ENCODE results near the gene C1orf53.
"Not testable (repeated sequence)": the region's sequence is repeated elsewhere in the genome, so short reads cannot be mapped to it uniquely, and the experiment has no call there.

Gene C1orf53

DNA sequence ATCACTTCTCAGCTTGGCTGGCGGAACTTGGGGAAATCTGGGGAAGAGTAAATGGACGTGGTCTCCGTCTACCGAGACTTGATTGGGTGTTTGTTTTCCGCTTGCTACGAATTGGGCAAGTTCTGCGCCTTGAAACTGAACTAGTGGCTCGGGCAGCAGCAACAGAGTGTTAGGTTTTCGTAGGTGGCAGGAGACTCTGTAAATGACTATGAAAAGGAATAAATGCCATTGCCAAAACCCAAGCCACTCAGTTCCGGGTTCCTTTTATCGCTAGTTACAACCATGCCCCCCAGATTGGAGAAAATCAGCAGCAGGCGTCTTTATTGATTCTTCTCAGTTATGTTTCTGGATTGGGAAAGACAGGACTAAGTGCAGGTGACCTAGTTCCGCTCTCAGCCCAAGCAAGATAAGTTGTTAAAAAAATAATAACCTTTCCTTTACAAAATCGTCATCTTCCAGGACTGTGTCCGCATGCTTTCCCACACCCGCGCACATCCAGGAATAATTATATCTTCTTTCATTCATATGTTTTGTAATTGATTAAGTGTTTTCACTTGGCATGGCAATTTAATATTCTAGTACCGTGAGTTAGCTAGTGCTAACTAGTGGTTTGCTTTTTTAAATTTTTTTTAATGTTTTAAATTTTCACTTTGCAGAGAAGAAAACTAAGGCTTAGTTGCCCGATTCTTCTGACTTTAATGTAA lies 18.1 kb downstream of the C1orf53 start:
- no peak for FAIRE-seq

DNA sequence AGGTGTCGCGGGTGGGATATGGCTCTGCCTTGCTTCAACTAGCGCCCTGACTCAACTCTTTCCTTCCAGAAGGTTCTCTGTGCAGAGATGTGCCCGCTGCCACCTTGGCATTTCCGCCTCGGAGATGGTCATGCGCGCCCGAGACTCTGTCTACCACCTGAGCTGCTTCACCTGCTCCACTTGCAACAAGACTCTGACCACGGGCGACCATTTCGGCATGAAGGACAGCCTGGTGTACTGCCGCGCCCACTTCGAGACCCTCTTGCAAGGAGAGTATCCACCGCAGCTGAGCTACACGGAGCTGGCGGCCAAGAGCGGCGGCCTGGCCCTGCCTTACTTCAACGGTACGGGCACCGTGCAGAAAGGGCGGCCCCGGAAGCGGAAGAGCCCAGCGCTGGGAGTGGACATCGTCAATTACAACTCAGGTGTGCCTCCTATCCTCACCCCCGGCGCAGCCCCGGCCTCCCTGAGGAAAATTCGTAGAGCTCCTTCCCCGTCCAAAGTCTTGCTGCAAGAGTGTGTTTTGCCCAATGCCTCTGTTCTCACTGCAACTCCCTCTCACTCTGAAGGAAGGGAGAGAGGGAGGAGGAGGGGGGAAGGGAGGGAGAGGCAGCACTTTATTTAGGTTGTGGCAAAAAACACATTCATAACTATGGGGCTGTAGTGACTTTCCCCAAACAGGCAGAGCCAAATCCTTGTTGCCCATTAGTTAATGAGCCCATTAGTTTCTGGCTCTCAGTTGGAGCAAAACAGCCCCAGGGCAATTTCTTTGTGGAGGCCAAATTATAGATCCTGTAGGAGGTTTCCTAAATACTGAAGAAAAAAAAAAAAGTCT lies 19.0 kb downstream of the C1orf53 start:
- no peak for DNase-seq (ENCODE audit: low spot score)
- FAIRE-seq: no peak

More for the DNA sequence above, 18.1 kb downstream of the C1orf53 start:
- DNase-seq (ENCODE audit: low spot score): no peak

DNA sequence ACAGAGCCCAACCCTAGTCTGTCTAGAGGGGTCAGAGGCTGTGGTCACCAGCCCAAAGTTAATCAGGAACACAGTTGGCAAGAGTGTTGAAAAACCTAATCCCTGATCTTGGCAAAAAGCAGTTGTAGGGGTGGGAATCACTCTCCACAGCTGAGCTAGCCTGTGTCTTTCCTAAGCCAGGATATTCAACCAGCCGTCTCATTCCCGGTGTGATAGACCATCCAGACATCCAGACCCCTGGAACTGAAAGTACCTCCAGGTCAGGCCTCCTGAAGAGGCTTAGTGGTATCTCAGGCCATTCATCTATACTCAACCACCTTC lies 19.6 kb downstream of the C1orf53 start:
- no peak for FAIRE-seq
- DNase-seq (ENCODE audit: low spot score): no peak

DNA sequence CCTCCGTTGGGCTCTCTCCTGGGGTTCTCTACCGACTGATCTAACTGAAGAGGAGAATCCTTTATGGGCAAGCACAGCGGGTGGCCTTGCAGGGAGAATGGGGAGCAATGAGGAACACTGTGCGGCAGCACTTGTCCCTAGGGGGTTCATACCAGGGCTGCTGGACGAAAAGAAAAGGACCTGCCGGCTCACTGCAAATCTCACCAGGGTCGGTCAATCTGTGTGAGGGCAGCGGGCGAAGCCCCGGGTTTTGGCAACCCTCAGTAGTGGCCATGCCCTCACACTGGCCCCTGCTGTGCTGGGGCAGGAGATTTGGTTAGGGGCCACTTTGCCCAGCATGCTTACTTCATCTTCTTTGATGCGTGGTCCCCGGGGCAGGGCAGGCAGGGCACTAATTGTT lies 20.6 kb downstream of the C1orf53 start:
- DNase-seq (ENCODE audit: low spot score) (no peak), FAIRE-seq (no peak)

DNA sequence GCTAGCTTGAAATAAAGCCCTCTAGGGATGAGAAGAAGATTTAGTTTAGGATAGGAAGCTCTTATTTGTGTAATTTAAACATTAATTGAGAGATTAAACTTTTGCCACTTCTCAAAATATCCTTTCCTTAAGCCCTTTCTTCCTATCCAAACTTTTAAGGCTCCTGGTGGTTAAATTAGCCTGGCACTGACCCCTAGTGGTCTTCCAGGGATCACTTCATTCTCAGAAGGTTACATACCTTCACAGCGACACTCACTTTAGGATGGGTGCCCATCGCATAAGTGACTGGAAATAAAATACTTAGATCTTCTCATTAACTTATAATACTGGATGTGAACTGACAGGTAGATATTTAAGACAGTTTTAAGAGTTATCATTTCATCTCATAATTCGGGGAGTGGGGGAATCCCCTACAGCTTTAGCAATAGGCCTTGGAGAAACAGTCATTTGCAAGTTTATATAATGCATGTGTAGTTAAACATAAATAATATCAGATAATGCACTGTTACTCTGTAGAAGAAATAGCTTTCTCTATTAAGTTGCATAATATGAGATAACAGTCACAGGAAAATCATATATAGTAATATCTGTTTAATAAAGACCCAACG lies 22.2 kb downstream of the C1orf53 start:
- FAIRE-seq (peak; percentile 57), DNase-seq (ENCODE audit: low spot score) (peak; percentile 39)

DNA sequence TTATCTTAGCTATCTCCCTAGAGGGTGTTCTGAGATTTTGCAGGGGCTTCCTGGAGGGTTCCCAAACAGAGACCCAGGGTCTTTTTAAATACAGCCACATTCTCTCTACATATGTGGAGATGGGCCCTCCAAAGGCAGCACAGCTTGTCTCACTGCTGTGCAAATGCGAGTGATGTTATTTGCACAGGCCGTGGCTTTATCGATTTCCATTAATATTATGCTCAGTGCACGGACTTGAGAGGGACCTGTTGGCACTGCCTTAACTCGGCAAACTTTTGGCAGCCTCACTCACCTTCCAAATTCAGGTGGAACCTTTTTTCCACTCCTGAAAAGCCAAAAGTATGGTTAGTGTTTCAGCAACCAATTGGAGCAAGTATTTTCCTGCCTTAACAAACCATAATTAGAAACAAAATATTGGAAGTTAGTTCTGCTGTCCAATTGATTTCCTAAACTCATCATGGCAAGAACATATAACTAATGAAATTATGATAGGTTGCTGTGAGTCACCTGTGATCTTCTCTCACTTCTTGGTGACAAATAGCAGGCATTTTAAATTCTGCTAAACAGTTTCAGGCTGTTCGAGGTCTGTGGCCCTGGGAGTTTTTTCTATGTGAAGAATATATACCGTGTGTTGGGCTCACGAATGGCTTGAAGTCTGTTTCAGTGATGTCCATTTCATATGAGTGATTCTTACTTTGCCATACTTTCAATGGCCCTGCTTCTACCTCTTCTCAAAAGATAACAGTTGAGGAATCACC lies 25.7 kb downstream of the C1orf53 start:
- no peak for FAIRE-seq
- no peak for DNase-seq (ENCODE audit: low spot score)

DNA sequence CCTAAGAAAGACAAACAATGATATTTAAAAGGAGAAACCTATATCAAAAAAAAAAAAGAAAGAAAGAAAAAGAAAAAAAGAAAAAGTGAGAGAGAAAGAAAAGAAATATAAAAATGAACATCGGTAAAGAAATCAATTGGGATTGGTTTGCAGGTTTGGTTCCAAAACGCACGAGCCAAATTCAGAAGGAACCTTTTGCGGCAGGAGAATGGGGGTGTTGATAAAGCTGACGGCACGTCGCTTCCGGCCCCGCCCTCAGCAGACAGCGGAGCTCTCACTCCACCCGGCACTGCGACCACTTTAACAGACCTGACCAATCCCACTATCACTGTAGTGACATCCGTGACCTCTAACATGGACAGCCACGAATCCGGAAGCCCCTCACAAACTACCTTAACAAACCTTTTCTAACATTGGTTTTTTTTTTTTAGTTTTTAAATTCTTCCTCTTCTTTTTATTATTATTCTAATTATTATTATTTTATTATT lies 26.5 kb downstream of the C1orf53 start:
- no peak for DNase-seq (ENCODE audit: low spot score)
- no peak for FAIRE-seq

DNA sequence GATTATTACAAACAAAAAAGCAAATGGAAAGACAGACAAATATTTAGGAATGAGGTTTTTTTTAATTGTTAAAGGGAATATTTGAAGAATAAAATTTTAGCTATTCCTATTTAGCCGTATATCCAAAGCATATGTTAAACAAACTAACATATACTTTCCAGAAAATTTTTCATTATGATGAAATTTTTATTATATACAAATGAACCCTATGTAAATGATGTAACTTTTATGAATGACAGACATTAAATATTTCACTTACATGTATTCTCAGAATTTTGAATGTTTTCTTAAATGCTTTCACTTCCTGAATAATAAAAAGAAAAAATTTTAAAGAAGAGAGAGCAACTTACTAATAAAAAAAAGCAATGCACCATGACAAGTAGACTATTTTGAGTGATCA lies 30.6 kb downstream of the C1orf53 start:
- no peak for DNase-seq (ENCODE audit: low spot score)
- FAIRE-seq: peak; percentile 4

DNA sequence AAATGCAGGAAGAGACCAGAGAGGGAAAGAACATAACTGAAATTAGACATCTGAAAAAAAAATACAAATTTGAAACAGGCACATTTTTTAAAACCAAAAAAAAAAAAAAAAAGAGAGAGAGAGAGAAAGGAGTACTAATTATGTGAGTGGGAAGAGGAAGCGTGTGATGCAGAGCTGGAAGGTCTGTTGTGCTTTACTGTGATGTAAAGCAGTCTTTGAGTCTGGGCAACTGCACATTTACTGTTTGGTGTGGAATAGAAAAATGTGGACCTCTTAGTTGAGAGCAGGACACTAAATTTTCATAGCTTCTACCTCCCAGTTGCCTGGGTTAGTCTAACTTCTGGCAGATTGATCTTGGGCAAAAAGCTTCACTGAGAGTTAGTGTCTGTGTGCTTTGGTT lies 31.2 kb downstream of the C1orf53 start:
- no peak for FAIRE-seq
- no peak for DNase-seq (ENCODE audit: low spot score)

DNA sequence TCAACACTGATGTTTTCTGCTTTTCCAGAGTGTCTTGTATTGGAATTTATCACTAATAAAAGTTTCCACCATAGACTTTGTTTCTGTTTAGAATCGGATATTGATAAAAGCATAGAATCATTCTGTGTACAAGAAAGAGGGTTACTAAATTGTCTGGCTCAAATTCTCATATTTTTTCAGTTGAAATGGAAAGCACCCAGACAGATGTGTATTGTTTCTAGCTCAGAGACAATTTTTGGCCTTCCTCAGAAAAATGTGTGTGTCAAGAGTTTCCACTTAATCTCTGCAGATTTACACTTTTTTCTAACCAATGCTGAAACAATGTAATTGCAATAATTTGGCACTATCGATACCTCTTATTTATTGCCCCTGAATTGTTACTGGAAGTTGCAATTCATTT lies 35.0 kb downstream of the C1orf53 start:
- DNase-seq (ENCODE audit: low spot score) (no peak), FAIRE-seq (no peak)

DNA sequence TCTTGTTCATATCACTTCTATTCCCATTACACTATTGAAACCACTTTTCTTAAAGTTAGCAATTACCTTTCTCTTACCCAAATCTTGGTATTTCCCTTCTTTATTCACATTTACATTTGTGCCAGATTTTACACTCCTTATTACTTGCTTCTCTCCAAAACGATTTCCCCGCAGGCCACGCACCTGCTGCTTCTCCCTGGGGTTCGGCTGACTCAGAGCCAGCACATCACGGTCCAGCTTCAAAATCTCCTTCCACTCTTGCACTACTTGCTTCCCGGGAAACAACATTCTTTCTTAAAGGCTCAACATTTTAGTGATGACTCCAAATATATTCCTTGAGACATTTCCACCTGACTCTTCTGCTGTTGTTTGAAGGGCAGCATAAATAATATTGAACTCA lies 35.5 kb downstream of the C1orf53 start:
- FAIRE-seq: no peak
- no peak for DNase-seq (ENCODE audit: low spot score)

DNA sequence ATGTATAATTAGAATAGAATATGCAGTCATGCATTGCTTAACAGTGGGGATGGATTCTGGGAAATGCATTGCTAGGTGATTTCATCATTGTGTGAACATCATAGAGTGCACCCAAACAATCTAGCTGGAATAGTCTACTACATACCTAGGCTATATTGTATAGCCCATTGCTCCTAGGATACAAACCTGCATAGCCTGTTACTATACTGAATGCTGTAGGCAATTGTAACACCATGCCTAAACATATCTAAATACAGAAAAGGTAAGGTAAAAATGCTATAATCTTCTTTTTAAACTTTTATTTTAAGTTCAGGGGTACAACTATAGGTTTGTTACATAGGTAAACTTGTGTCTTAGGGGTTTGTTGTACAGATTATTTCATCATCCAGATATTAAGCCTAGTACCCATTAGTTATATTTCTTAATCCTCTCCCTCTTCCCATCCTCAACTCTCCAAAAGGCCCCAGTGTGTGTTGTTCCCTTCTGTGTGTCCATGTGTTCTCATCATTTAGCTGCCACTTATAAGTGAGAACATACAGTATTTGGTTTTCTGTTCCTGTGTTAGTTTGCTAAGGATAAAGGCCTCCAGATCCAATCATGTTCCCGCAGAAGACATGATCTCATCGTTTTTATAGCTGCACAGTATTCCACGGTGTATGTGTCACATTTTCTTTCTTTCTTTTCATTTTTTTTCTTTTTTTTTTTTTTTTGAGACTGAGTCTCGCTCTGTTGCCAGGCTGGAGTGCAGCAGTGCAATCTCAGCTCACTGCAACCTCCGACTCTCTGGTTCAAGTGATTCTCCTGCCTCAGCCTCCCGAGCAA lies 36.9 kb downstream of the C1orf53 start:
- not testable (repeated sequence) for DNase-seq (ENCODE audit: low spot score); FAIRE-seq

DNA sequence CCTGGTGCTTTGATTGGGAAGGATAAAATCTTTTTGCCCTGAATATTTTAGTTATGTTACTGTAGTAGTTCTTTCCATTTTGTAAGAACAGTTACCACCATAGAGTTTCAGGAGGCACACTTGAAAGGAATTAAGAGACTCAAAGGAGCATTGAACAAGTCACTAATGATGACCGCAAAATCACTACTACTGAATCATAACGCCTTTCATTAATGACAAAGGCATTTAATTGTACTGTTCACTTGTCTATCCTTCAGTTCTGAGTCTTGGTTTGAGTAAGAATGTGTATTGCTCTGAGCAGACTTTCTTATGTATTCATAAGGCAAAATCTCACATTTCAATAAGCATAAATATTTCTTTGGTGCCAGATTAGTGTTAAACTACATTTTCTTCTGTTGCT lies 39.6 kb downstream of the C1orf53 start:
- no peak for DNase-seq (ENCODE audit: low spot score)
- FAIRE-seq: no peak

DNA sequence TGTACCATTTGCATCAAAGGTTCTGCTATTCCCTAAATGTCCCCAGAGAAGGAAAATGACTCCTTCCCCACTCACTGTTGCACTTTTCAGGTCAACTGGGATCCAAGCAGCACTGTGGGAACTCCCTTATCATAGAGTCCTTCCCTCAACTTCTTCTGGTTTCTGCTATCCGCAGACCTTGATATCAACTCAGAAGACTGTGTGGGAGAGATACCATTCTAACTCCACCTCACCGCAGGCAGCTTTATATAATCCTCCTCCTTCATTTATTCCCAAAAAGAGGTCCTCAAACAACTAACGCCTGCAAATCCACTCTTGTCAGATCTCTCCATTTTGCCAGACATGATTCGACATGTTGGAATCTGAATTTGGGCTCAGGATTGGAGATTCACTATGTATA lies 42.1 kb downstream of the C1orf53 start:
- DNase-seq (ENCODE audit: low spot score) (no peak), FAIRE-seq (no peak)

DNA sequence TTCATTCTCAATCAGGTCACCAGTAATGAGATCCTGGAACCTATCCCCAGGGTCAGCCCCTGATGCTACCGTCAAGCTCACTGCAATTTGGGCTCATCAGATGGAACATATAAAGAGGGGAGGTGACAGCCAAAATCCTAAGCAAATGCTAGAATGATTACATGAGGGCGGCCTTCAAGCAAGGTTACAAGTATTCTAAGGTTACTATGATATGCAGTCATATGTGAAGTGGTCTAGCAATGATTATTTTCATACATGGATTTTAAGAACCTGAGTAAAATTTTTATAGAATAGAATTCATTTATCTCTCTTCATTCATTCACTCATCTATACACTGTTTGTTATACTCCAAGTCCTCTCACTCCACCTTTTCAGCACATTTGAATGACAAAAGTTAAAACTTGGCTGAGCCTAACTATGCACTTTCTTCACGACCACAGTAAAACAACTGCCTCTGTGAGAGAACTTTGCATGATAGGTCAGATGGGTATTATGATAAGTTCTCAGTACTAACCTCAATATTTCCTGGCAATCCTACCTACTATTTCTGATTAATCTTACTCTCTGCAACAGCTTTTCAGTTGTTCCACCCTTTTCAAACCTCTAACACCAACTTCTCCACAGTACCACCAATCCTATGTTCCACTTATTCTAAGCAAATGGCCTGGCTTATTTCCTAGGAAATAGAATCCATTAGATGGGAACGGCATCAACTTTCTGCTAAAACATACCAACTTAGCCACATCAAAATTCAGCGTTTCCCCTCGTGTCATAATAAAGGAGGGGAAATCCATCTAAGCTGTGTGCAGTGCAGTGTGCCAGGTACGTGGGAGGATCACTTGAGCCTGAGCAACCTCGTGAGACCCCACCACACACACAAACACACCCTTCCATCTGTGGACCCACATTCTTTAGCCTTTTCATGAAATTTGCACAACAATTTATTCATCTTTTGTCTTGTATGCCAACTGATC lies 46.8 kb downstream of the C1orf53 start:
- FAIRE-seq (no peak), DNase-seq (ENCODE audit: low spot score) (no peak)

DNA sequence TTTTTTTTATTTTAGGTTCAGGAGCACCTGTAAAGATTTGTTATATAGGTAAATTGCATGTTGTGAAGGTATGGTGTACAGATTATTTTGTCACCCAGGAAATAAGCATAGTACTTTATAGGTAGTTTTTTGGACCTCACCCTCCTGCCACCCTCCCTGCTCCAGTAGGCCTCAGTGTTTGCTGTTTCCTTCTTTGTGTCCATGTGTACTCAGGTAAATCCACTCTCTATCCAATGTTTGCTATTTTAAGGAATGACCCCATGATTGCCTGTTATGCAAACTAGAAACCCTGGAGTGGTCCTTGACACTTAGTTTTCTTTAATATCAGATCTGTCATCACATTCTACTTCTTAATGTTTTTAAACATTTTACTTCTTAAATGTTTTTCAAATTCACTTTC lies 48.7 kb downstream of the C1orf53 start:
- DNase-seq (ENCODE audit: low spot score) (no peak), FAIRE-seq (no peak)

DNA sequence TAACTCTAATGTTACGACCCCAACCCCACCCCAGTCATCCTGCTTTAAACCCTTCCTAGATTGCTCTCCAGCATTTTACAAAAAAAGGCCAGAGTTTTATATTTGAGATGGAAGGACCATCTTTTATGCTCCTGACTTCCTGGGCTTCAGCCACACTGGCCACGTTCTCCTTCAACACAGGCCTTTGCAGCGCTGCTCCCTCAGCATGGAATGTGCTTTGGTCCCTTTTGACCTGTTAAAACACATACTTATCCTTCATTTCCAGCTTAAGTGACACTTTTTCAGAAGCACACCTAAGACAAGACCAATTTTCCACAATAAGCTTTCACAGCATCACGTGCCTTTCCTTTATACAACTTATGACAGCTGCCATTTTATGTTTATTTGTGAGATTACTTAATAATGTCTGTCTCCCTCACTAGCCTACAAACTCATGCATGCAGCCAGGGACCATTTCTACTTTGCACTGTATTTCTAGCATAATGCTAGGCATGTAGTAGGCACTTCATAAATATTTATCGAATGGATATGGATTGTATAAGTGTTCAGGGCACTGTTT lies 49.3 kb downstream of the C1orf53 start:
- FAIRE-seq: no peak
- no peak for DNase-seq (ENCODE audit: low spot score)

DNA sequence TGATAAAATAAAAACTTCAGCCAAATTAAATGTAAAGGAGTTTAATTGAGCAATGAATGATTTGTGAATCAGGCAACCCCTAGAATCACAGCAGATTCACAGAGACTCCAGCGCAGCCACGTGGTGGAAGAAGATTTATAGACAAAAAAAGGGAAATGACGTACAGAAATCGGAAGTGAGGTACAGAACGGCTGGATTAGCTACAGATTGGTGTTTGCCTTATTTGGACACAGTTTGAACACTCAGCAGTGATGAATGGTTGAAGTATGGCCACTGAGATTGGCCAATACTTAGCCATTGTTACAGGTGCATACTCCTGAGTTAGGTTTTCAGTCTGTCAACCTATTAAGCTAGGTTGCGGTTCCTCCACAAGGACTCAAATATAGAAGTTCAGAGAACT lies 51.0 kb downstream of the C1orf53 start:
- not testable (repeated sequence) for DNase-seq (ENCODE audit: low spot score); FAIRE-seq

DNA sequence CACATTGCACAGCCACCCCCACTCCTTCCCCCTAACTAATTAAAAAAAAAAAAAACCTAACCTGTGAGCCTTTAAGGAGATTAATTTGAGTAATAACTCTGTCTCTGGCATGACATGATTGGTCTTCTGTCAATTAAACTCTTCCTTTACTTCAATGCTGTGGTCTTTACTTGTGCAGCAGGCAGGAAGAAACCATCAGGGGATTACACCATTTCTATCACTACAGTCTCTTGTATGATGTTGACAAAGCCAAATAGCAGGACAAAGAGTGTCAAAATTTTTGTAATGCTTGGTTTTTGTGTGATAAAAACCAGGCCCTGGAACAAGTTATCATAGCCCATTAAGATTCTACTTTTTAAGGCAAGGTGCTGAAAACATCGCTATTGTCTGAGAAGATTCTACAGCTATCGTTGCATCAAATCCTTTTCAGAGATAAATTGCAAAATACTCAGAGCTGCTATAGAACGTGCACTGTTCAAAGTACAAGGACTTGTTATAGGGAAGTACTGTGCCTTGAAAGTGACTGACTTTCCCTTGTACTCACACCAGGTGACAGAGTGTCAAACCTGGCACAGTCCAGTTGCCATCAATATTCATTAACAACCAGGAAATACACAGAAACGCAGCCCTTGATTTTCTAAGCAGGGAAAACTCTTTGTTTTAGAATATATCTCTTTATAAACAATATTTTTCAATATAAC lies 52.4 kb downstream of the C1orf53 start:
- DNase-seq (ENCODE audit: low spot score): no peak
- no peak for FAIRE-seq
